Heart left ventricle (tissue), 16 donors: ENCODE results near the gene CNNM4. TPM values are rescaled to one million over a fixed set of nuclear protein-coding genes. Genes with fewer than 3 reads are reported as not detected.

Source experiments
- ATAC-seq, 4 donors: fragments of 200-7000 bp; cut with Tn5 transposase; one replicate each; pipeline ENCODE4 v1.9.1; 2020 to 2022; ENCODE audit warnings: moderate library complexity in 4 of 4, mild to moderate bottlenecking in 3 of 4, moderate number of reproducible peaks in 1 of 4
- DNase-seq, 5 donors: peaks; one replicate each; pipeline ENCODE4 v3.0.0-alpha.2; 2020
- H3K27ac ChIP-seq, 12 donors: fragments of 200-600 bp; sonication (generic) in 4 of 12; one replicate each; pipeline versions ENCODE4 v1.5.0 to v1.8.0; 2016 to 2022; ENCODE audit warnings: mild to moderate bottlenecking in 2 of 12
- H3K27me3 ChIP-seq, 9 donors: fragments of 200-600 bp; sonication (generic) in 2 of 9; one replicate each; pipeline versions ENCODE4 v1.5.1 to v1.8.0; 2016 to 2022; ENCODE audit warnings: mild to moderate bottlenecking in 3 of 9
- H3K36me3 ChIP-seq, 9 donors: fragments of 200-600 bp; sonication (generic) in 2 of 9; one replicate each; pipeline versions ENCODE4 v1.5.0 to v1.8.0; 2018 to 2022; ENCODE audit warnings: mild to moderate bottlenecking in 2 of 9
- H3K4me1 ChIP-seq, 12 donors: fragments of 200-600 bp; sonication (generic) in 4 of 12; one replicate each; pipeline versions ENCODE4 v1.5.0 to v1.8.0; 2016 to 2022; ENCODE audit warnings: mild to moderate bottlenecking in 3 of 12
- H3K4me3 ChIP-seq, 12 donors: fragments of 200-600 bp; sonication (generic) in 4 of 12; one replicate each; pipeline versions ENCODE4 v1.5.0 to v1.8.0; 2017 to 2022; ENCODE audit warnings: mild to moderate bottlenecking in 9 of 12, moderate library complexity in 4 of 12
- H3K9me3 ChIP-seq, 12 donors: fragments of 200-600 bp; sonication (generic) in 4 of 12; one replicate each; pipeline versions ENCODE4 v1.5.0 to v1.8.0; 2016 to 2022; ENCODE audit warnings: mild to moderate bottlenecking in 1 of 12
- CTCF ChIP-seq, 12 donors: fragments of 200-600 bp; sonication (generic) in 4 of 12; IDR thresholded peaks; one replicate each; pipeline versions ENCODE4 v1.5.0 to v1.8.0; 2018 to 2022; ENCODE audit warnings: antibody characterized with exemption in 12 of 12, mild to moderate bottlenecking in 5 of 12
- POLR2A ChIP-seq, 2 donors: fragments of 450-650 bp; IDR thresholded peaks; one replicate each; pipeline ENCODE4 v1.6.1; 2017; ENCODE audit warnings: antibody characterized with exemption in 2 of 2, mild to moderate bottlenecking in 2 of 2, moderate library complexity in 2 of 2
- WGBS, 4 donors: extraction: QIAGEN DNeasy Blood & Tissue Kit in 2 of 4; methylation state at CpG; one replicate each; pipeline versions ENCODE4 v1.1.5 to v1.1.7; 2013 to 2018; 5-methylcytosine and 5-hydroxymethylcytosine counted together
- intact Hi-C, 10 donors: fragments of 100-400 bp; cut with DNase I; formaldehyde crosslinking; loops; one replicate each; pipeline versions ENCODE4 v1.11.1 to v1.14.2; 2022
- polyA plus RNA-seq, 2 donors: library from polyadenylated mRNA; stranded (reverse); fragments of 200-250 nt; gene quantifications; one replicate each; pipeline ENCODE4 v1.2.3, GENCODE V29; 2013
- total RNA-seq, 9 donors: library from RNA; depleted of rRNA in 2 of 9; stranded (reverse); fragments of >200 nt in 2 of 9; fragmentation: NEBNext Ultra II Directional in 3 of 9; extraction: Animal tissue kit (Norgen Biotek cat#: 25700) in 3 of 9; gene quantifications; one replicate each; pipeline versions ENCODE4 v1.1.0 to v1.2.4, GENCODE V29; 2016 to 2023
- donor health status: ischemic (EF 13 %, LVEDD 7.1; RV severe dilation, severe dysfunction).
- donor health status: healthy with polysubstance abuse.
- donor health status: DM: no; HTN: yes; CAD: no.
- donor health status: DM: no; HTN: no; CAD: no.
- donor health status: ischemic (EF 25% LVEDD 6.9; RV normal size, moderate dysfunction).
- donor health status: ischemic (EF 25% LVEDD 5.7; RV mildly dilated, moderate dysfunction).
- donor health status: healthy.
- donor health status: DM: yes; HTN: yes; CAD: no.
- donor health status: ischemic (EF 35%, LVEDD 5.7; RV mildly dilated, moderate dysfunction).
- donor health status: nonischemic (EF 11% LVEDD 7.7; RV severe dilation, severe dysfunction).
- donor health status: DM: yes; HTN: yes; CAD: no.
- donor health status: PGD.
- donor health status: ischemic (EF 29% LVEDD 5.4; RV normal size, mild dysfunction).
- donor health status: nonischemic (EF 23%, LVEDD 6.1; RV moderate dilation, normal function).

The CNNM4 gene
- total and polyA plus RNA-seq, 11 donors, result 11.3 to 47.7 (median 27.7) TPM

- ATAC-seq (peak in 1 of 4 donors; percentile 3), DNase-seq (no peak)
- Histone ChIP-seq H3K27ac (peak overlapping the region in 8 of 12 donors; percentile 21 to 78 (median 52)), H3K4me3 (no peak overlapping the region), H3K9me3 (no peaks in the 10 kb centered on the region), H3K36me3 (peaks cover 0 to 28% (median 16%) of the 10 kb centered on the region in 9 donors), H3K27me3 (no peaks in the 10 kb centered on the region), H3K4me1 (peaks cover 0 to 55% (median 35%) of the 10 kb centered on the region in 12 donors)
- WGBS, 4 donors, result 65 to 72% (median 66%) methylated on average over 10 to 12 of the region's 12 CpGs
- TF ChIP-seq CTCF (IDR thresholded peaks at IDR 0.05) (no peak), POLR2A (IDR thresholded peaks at IDR 0.05) (no peak)
- intact Hi-C loops, result loop anchor here in 2 of 10 donors (5.0 to 10.0 kb wide), 3 partner anchors 48 to 275 kb away; partner anchors contain the start of genes ARID5A (in 1 of the 2), CNNM4 (in 1 of the 2) and KANSL3 (in 1 of the 2)
These were observed 49.5 kb downstream of the CNNM4 start for GRCh38 chr2:96809951-96810782.

DNA sequence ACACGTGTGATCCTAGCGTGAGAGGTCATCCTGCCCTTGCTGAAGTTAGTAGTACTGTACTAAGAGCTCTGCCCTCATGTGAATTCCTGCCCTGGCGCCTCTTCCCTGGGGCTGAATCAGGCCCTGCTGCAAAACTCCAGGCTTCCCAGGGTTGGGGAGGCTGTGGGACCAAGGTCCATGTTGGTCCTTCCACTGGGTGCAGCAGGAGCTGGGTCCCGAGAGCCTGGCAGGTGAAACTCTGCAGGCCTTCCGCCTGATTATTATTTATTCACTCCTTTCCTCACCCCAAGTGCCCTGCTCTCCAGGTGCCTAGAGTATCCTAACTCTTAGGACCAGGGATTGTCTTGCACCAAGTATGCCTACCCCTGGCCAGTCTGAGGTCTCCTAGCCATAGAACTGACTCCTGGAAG is 50.1 kb downstream of the CNNM4 start:
- TF ChIP-seq POLR2A (IDR thresholded peaks at IDR 0.05), result no peak
- no peak for TF ChIP-seq CTCF (IDR thresholded peaks at IDR 0.05)
- DNase-seq (no peak), ATAC-seq (peak in 1 of 4 donors; percentile 7)
- intact Hi-C loops, result loop anchor here in 2 of 10 donors (5.0 to 10.0 kb wide), 3 partner anchors 48 to 276 kb away; partner anchors contain the start of genes ARID5A (in 1 of the 2), CNNM4 (in 1 of the 2) and KANSL3 (in 1 of the 2)
- no peak overlapping the region for H3K4me3 ChIP-seq
- H3K36me3 ChIP-seq, result peaks cover 0 to 28% (median 16%) of the 10 kb centered on the region in 9 donors
- H3K27ac ChIP-seq, result peak overlapping the region in 10 of 12 donors; percentile 32 to 80 (median 66)
- 66 to 86% (median 74%) methylated on average over 4 to 5 of the region's 5 CpGs for WGBS, 4 donors
- H3K9me3 ChIP-seq, result no peaks in the 10 kb centered on the region
- no peaks in the 10 kb centered on the region for H3K27me3 ChIP-seq
- H3K4me1 ChIP-seq, result peaks cover 0 to 59% (median 38%) of the 10 kb centered on the region in 12 donors

GRCh38 chr2:96811917-96812316 is 51.2 kb downstream of the CNNM4 start:
- no peak overlapping the region for H3K4me3 ChIP-seq
- H3K27ac ChIP-seq, result peak overlapping the region in 11 of 12 donors; percentile 32 to 80 (median 67)
- ATAC-seq (peak; percentile 37 to 68 (median 56)), DNase-seq (peak in 4 of 5 donors; percentile 84 to 89 (median 86))
- intact Hi-C loops, result loop anchor here in 2 of 10 donors (5.0 to 10.0 kb wide), 3 partner anchors 50 to 277 kb away; partner anchors contain the start of genes ARID5A (in 1 of the 2), CNNM4 (in 1 of the 2) and KANSL3 (in 1 of the 2)
- TF ChIP-seq CTCF (IDR thresholded peaks at IDR 0.05), result no peak
- no peak for TF ChIP-seq POLR2A (IDR thresholded peaks at IDR 0.05)
- peaks cover 0 to 59% (median 38%) of the 10 kb centered on the region in 12 donors for H3K4me1 ChIP-seq
- no peaks in the 10 kb centered on the region for H3K27me3 ChIP-seq
- H3K9me3 ChIP-seq, result no peaks in the 10 kb centered on the region
- WGBS, 4 donors, result 21 to 29% (median 25%) methylated on average over 3 of the region's 3 CpGs
- peaks cover 0 to 25% (median 16%) of the 10 kb centered on the region in 9 donors for H3K36me3 ChIP-seq

GRCh38 chr2:96813656-96814055 is 53.0 kb downstream of the CNNM4 start:
- Histone ChIP-seq H3K27me3 (no peaks in the 10 kb centered on the region), H3K4me1 (peaks cover 3 to 71% (median 54%) of the 10 kb centered on the region in 12 donors), H3K4me3 (no peak overlapping the region), H3K36me3 (peaks cover 0 to 24% (median 16%) of the 10 kb centered on the region in 9 donors), H3K9me3 (no peaks in the 10 kb centered on the region), H3K27ac (peak overlapping the region in 1 of 12 donors; percentile 42)
- 83 to 90% (median 85%) methylated on average over 4 of the region's 4 CpGs for WGBS, 4 donors
- TF ChIP-seq POLR2A (IDR thresholded peaks at IDR 0.05) (no peak), CTCF (IDR thresholded peaks at IDR 0.05) (no peak)
- intact Hi-C loops, result loop anchor here in 2 of 10 donors (5.0 to 10.0 kb wide), 3 partner anchors 51 to 279 kb away; partner anchors contain the start of genes ARID5A (in 1 of the 2), CNNM4 (in 1 of the 2) and KANSL3 (in 1 of the 2)
- DNase-seq, result no peak
- no peak for ATAC-seq
